ENCODE results near the gene FRMD5.
A peak's percentile ranks its signal among the peaks of the same experiment; 100 is the strongest.
"Not testable (repeated sequence)": the region's sequence is repeated elsewhere in the genome, so short reads cannot be mapped to it uniquely, and the experiment has no call there.

FRMD5 gene

GRCh38 chr15:44195151-44195740 lies at the start of gene FRMD5:
FRMD5 (minus strand) TSS chr15:44195271.
- peak; percentile 56 to 75 for DNase-seq (ENCODE audit: low read depth in 2 of 2)

DNA sequence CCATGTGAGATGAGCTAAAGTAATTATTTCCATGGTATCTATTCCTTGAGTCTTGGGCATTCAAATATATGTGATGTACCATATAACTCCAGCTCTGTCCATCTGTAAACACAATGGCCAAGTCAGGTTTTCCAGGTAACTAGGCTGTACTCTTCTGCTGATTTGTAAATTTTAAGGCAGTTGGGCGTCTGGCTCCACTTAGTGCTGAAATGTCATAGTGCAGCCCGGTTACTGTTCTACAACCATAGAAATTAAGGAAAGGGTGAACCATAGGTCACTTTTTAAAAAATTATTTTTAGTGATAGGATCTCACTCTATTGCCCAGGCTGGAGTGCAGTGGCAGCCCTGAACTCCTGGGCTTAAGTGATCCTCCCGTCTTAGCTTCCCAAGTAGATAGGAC lies 48.8 kb upstream of the FRMD5 start:
- no peak for DNase-seq (ENCODE audit: low read depth in 2 of 2)

DNA sequence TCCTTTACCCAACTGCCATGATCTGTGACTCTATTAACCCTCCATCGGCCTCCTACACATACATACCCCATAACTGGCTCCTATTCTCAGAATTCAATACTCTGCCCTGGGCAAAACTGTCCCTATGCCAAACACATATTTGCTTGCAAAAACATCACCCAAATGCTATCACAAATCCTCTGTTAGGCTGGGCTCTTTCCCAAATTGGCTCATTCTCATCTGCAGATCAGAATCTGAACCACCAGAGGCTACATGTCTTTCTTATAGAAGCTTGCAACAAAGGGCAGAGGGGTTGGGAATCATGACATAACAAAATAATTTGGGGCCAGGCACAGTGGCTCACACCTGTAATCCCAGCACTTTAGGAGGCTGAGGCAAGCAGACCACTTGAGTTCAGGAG lies 48.1 kb upstream of the FRMD5 start:
- no peak for DNase-seq (ENCODE audit: low read depth in 2 of 2)

DNA sequence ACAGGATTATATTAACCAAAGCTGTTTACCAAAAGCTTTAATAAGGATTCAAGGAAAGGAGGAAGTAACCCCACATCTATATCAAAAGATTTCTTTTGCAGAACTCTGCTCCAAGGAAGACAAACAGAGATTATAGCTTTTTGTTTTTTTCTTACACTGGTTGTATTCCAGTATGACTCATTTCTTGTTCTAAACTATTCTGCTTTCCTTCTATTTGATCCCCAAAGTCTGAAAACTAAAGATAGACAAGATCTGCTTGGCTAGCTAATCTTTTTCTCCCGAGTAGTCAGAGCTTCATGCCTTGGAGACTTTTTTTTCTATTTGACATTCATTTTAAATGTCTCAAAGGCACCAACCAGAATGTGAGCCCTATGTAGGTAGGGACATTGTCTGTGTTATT lies 36.8 kb upstream of the FRMD5 start:
- DNase-seq (ENCODE audit: low read depth in 2 of 2), result no peak

DNA sequence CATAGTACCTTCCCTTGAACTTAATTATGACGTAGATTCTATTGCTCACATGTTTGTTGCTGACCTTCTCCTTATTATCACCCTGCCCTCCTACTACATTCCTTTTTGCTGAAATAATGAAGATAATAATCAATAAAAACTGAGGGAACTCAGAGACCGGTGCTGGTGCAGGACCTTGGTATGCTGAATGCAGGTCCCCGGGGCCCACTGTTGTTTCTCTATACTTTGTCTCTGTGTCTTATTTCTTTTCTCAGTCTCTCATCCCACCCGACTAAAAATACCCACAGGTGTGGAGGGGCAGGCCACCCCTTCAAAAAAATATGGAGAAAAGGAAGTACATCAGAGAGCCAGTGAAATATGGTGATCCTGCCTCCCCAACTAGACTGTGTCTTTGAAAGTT lies 34.2 kb upstream of the FRMD5 start:
- DNase-seq (ENCODE audit: low read depth in 2 of 2), result not testable (repeated sequence)

DNA sequence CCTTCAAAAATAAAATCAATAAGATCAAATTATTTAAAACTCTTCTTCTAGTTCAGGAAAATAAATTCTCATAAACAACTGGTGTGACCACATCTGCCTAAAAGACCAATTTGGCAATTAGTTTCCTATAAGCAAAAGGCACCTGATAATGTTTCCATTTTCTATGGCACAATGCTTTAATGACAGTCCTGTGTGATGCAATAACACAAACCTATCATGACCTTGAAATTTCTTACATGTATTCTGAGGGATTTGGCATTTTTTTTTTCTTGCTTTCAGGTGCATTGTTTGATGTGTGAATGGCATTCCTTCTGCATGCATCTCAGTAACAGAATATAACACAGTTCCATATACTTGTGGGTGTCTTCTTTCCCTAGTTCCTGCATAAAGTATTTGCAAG lies 32.5 kb upstream of the FRMD5 start:
- no peak for DNase-seq (ENCODE audit: low read depth in 2 of 2)

DNA sequence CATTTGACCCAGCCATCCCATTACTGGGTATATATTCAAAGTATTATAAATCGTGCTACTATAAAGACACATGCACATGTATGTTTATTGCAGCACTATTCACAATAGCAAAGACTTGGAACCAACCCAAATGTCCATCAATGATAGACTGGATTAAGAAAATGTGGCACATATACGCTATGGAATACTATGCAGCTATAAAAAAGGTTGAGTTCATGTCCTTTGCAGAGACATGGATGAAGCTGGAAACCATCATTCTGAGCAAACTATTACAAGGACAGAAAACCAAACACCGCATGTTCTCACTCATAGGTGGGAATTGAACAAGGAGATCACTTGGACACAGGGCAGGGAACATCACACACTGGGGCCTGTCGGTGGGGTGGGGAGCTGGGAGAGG lies 31.9 kb upstream of the FRMD5 start:
- not testable (repeated sequence) for DNase-seq (ENCODE audit: low read depth in 2 of 2)

- DNase-seq (ENCODE audit: low read depth in 2 of 2), result no peak
Measured at GRCh38 chr15:44222478-44222877, 27.4 kb upstream of the FRMD5 start.

GRCh38 chr15:44219073-44219472 lies 24.0 kb upstream of the FRMD5 start:
- DNase-seq (ENCODE audit: low read depth in 2 of 2), result no peak

- no peak for DNase-seq (ENCODE audit: low read depth in 2 of 2)
Measured at GRCh38 chr15:44216958-44217357, 21.9 kb upstream of the FRMD5 start.

- no peak for DNase-seq (ENCODE audit: low read depth in 2 of 2)
Measured at GRCh38 chr15:44215594-44215993, 20.5 kb upstream of the FRMD5 start.

GRCh38 chr15:44208956-44209355 lies 13.9 kb upstream of the FRMD5 start:
- no peak for DNase-seq (ENCODE audit: low read depth in 2 of 2)

GRCh38 chr15:44207643-44208042 lies 12.6 kb upstream of the FRMD5 start:
- DNase-seq (ENCODE audit: low read depth in 2 of 2), result no peak

DNA sequence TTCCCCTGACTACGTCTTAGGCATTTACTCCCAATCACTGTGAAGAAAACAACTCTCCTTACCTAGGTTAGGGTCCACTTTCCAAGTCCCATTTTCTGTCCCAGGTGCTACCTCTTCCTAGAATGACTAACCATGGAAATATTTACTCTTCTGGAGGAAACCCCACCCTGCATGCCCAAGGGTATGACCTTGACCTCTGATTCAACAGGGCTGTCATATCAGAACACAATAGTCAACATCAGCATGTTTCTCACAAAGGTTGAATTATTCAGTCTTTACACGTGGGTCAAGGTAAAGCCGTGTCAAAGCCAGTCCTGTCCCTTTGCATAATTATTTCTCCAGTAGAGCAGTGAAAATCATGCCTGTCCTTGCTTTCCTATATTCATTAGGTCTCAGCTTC lies 4.3 kb upstream of the FRMD5 start:
- DNase-seq (ENCODE audit: low read depth in 2 of 2), result no peak

DNA sequence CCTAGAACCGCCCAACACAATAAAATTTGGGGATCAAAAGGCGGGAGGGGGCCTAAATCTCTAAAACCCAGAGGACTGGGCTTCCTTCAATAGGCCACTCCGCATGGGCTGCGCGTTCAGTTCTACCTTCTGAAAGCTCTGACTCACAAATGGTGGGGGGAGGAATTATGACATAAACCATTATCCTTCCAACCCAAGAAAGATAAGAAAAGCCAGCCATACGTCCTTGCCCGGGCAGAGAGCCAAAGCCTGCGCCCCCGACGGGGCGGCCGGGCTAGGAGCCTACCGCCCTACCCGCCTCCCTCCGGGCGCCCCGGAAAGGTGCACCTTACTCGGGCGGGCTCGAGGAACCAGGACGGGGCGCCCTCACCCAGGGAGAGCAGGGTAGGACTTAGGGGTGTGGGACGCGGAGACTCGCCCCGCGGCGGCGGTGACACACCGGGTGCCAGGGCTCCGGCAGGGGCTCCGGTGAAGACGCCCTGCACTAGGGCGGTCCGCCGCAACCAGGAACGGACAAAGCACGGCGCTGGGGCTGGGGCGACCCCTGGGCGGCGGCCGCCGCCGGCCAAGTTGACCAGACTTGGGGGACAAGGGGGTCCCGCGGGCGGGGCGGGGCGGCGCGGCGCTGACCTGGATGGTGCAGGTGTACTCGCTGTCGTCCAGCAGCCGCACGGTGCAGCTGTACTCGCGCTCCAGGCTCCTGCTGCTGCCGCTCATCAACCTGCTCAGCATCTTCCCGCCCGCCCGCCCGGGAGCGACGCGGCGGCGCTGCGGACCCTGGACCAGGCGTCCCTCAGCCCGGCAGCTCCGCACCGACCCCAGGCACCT lies 534 bp downstream of the FRMD5 start:
- peak in 1 of 2 donors; percentile 15 for DNase-seq (ENCODE audit: low read depth in 2 of 2)

GRCh38 chr15:44193651-44194322 lies 1.3 kb downstream of the FRMD5 start:
- no peak for DNase-seq (ENCODE audit: low read depth in 2 of 2)

DNA sequence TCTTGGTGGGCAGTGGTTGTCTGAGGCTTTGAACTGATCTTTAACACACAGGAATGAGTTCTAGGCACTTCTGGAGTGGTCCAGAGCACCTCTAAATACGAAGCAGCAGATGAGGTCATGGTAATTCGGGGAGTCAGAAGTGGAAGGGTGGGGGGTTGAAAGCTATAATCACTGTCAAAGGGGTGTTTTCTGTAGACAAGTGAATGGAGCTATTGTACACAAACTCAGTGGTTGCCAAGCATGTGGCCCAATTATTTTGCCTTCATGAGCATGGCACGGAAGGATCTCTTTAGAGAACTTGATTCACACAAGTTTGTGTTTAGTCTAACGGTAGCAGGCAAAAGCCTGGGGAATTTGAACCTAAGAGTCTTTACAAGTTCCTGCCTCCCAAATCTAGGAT lies 6.3 kb downstream of the FRMD5 start:
- no peak for DNase-seq (ENCODE audit: low read depth in 2 of 2)

- no peak for DNase-seq (ENCODE audit: low read depth in 2 of 2)
Measured at GRCh38 chr15:44186705-44187104, 8.4 kb downstream of the FRMD5 start.

GRCh38 chr15:44183363-44183762 lies 11.7 kb downstream of the FRMD5 start:
- no peak for DNase-seq (ENCODE audit: low read depth in 2 of 2)

- no peak for DNase-seq (ENCODE audit: low read depth in 2 of 2)
Measured at GRCh38 chr15:44181410-44181809, 13.7 kb downstream of the FRMD5 start.

GRCh38 chr15:44177139-44177538 lies 17.9 kb downstream of the FRMD5 start:
- no peak for DNase-seq (ENCODE audit: low read depth in 2 of 2)

DNA sequence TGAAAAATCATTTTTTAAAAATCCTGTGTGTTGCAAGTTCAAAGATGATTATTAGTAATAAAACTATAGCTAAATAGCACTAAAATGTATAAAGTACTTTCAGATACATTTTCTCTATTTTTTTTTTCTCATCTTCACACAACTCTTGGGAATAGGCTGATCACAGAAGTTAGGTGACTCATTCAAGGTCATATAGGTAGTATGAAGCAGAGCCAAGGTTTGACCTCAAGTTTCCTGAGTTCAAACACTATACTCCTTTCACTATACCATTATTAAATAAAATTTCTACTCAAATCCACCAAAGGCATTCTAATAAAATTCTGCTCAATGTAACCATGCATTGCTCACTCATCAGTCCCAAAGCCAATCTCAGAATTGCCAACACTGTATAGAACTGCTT lies 21.3 kb downstream of the FRMD5 start:
- no peak for DNase-seq (ENCODE audit: low read depth in 2 of 2)

- DNase-seq (ENCODE audit: low read depth in 2 of 2), result no peak
Measured at GRCh38 chr15:44163370-44163769, 31.7 kb downstream of the FRMD5 start.
